GM19023 (cell line): ENCODE data around the gene ACSF3.
"Not testable (repeated sequence)": the region's sequence is repeated elsewhere in the genome, so short reads cannot be mapped to it uniquely, and the experiment has no call there.

ENCODE experiments used
- ATAC-seq: cut with Tn5 transposase; IDR thresholded peaks from one replicate; pipeline ENCODE4 v1.9.1; 2021; ENCODE audit warnings: mild to moderate bottlenecking, moderate library complexity; ENCODE audit not compliant: unreplicated experiment

Gene ACSF3

GRCh38 chr16:89072548-89073130 lies 21.0 kb upstream of the ACSF3 start:
- ATAC-seq, result no peak

DNA sequence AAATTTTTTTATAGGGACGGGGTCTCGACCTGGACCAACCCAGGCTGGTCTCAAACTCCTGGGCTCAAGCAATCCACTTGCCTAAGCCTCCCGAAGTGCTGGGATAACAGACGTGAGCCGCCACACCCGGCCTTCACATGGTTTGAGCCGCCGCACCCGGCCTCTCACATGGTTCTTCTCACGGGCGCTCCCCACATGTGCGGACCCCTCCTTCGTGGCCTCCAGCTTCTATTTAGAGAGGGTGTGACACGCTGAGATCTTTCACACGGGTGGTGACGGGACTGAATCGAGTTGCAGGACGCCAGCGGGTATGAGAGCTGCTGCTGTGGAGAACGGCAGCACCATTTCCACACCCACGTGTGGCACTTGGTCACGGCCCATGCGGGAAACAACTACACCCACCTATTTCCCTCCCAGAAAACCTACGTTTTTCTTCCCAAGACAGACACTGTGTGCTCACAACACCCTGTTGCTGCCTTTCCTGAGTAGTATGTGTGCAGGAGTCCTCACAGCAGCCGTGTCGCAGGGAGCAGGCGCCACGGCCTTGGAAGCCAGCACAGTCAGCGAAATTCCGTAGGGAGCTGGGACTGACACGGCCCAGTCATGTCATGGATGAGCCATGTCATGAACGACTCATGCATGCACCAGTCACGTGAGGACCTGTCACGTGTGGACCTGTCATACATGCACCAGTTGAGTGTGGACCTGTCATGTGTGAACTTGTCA lies 20.1 kb upstream of the ACSF3 start:
- ATAC-seq, result no peak

DNA sequence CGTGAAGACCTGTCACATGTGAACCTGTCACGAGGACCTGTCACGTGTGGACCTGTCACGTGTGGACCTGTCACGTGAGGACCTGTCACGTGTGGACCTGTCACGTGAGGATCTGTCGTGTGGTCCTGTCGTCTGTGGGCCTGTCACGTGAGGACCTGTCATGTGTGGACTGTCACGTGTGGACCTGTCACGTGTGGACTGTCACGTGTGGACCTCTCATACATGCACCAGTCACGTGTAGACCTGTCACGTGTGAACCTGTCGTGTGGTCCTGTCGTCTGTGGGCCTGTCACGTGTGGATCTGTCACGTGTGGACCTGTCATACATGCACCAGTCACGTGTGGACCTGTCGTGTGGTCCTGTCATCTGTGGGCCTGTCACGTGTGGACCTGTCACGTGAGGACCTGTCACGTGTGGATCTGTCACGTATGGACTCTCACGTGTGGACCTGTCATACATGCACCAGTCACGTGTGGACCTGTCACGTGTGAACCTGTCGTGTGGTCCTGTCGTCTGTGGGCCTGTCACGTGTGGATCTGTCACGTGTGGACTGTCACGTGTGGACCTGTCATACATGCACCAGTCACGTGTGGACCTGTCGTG lies 19.5 kb upstream of the ACSF3 start:
- not testable (repeated sequence) for ATAC-seq

DNA sequence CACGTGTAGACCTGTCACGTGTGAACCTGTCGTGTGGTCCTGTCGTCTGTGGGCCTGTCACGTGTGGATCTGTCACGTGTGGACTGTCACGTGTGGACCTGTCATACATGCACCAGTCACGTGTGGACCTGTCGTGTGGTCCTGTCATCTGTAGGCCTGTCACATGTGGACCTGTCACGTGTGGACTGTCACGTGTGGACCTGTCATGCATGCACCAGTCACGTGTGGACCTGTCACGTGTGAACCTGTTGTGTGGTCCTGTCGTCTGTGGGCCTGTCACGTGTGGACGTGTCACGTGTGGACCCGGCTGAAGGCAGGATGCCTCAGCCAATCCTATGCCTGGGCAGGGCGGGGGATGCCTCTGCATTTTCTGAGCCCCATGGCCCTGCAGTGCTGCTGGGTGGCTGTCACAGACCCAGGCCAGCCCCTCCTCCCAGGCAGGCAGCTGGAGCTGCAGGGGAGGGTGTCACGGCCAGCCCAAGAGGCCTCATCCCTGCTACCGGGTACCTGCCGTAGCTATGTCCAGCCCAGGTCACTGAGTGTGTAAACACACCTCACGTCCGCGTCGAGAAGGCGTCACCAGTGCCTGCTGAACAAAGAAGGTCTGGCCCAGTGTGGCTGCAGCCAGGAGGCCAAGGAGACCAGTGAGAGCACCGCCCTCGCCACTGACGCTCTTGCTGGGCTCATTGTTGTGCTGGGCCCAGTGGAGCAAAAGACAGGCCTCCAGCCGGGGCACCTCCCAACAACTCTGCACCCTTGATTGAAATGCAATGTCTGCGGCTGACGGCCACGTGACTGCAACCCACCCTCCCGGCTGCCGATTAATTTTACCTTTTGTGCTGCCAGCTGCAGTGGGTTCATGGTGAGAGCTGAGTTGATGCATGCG lies 18.6 kb upstream of the ACSF3 start:
- no peak for ATAC-seq

GRCh38 chr16:89076159-89076558 lies 17.5 kb upstream of the ACSF3 start:
- no peak for ATAC-seq

DNA sequence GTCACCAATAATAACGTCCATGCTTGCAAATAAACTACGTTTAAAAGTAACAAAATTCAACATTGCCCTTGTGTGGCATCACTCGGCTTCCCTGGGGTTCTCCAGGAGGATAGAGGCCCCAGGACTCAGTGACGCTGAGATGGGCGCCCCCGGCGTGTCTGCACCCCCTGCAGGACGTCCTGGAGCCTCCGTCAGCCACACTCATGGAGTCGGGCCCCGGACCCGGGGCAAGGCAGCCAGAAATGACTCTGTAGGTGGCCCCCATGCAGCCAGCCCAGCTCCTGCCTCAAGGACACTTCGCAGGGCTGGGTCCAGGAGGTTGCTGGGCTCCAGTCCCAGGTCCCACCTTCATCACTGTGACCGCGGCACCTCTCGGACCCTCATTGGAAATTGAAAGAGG lies 16.6 kb upstream of the ACSF3 start:
- ATAC-seq, result no peak

DNA sequence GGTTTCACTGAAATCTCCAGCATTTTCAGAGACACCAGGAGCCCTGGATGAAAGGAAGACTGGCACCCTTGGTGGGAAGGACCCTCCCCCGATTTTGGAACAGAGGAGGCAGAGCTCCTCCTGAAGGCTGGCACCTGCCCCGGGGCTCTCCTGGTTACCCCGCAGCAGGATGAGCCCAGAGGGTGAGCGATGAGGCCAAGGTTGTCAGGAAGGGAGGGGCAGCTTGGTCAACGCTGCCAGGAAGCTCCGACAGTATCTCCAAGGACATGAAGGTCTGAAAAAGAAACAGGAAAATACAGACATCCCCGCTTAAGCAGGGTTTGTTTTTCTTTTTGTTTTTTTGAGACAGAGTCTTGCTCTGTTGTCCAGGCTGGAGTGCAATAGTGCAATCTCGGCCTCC lies 15.5 kb upstream of the ACSF3 start:
- no peak for ATAC-seq

DNA sequence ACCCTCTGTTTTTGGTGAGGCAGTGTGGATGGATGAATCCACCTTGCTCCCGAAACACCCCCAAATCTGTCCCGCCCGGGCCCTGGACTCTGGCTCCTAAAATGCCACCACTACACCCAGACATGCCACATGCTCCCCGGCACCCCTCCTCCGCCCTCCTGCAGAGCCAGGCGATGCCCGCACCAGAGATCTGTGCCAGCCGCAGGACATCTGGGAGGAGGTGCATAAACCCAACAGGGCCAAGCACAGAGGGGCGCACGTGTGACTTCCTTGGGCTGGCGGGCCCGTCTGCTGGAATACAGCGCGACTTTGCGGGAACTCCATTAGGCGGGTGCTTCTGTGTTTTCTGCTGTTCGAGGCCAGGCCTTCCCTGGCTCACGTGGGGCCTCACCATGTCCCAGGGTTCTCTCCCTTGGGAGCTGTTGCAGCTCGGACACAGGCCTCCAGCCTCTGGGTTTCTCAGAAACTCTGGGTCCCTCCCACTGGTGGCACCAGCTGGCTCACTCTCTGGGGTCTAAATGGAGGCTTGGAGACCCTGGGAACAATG lies 14.1 kb upstream of the ACSF3 start:
- ATAC-seq, result no peak

DNA sequence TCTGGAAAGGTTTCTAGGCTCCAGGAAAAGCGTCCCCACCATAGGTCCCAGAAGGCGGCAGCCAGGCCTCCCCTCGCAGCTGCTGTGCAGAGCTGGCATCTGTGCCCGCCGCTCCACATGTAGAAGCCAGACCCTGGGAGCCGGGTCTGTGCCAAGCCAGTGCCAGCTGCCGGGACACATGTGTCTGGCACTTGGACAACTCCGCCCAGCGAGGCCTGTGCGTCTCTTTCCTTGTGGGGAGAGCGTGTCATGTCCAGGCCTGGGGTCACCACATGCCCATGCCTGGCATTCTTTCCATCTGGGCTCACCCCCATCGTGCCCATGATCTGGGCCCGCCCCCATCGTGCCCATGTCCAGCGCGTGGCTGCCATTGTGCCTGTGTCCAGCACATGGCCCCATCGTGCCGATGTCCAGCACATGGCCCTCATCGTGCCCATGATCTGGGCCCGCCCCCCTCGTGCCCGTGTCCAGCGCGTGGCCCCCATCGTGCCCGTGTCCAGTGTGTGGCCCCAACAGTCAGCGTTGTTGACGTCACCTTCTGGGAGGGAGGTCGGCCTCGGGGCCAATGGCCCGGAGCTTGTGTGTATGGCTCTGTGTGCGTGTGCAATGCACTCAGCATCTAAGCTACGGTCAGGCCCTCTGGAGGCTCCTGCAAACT lies 13.3 kb upstream of the ACSF3 start:
- ATAC-seq, result no peak

GRCh38 chr16:89081556-89081955 lies 12.1 kb upstream of the ACSF3 start:
- no peak for ATAC-seq

DNA sequence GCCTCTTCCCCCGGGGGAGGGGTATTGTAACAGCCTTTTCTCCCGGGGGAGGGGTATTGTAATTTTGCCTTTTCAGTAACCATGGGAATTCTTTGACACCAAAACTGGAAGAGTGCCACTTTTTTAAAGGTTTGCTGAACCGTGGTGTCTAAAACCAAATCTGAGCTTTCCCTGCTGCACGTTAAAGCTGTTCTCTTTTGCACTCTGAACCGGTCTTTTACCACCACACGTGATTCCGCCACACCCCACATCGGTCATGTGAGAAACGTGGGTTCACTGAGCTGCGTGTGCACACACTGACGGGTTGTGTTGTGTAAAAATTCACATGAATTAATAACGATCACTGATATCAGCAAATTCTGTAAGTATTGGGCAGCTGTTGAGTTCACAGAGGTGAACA lies 9.2 kb upstream of the ACSF3 start:
- ATAC-seq, result no peak

DNA sequence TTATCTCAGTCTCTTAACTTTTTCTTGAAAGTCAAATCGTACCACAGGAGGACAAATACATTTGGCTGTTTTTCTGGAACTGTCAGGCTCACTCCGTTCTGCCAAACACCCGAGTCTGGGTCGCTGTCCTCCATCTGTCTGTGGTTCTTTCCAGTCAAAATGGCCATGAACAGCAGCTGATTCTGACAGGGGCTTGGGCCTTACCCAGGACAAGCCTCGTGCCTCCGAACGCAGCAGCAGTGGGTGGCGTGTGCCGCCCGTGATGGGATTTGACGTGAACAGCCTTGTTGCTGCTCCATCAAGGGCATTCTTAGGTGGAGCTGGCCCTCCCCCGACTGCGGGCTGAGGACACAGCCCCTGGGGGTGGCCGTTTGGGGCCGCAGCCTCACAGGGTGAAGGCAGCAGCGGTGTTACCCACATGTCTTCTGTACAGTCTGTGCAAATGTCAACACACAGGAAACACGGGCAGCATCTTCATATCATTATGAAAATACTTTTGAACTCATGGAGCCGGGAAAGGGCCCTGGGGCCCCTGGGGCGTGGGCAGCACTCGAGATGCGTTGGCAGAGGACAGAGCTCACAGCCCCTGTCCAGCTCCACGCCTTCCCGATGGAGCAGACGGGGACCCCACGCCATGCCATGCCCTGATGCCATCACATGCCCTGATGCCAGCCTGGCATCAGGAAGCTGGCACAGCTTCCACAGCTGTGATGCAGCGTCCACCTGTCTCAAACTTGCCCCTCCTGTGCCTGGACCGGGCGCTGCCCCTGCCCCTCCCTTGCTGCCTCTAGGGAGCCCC lies 8.6 kb upstream of the ACSF3 start:
- ATAC-seq, result no peak

- no peak for ATAC-seq
Measured at GRCh38 chr16:89085755-89086154, 7.9 kb upstream of the ACSF3 start.

- ATAC-seq, result no peak
Measured at GRCh38 chr16:89087922-89088497, 5.6 kb upstream of the ACSF3 start.

DNA sequence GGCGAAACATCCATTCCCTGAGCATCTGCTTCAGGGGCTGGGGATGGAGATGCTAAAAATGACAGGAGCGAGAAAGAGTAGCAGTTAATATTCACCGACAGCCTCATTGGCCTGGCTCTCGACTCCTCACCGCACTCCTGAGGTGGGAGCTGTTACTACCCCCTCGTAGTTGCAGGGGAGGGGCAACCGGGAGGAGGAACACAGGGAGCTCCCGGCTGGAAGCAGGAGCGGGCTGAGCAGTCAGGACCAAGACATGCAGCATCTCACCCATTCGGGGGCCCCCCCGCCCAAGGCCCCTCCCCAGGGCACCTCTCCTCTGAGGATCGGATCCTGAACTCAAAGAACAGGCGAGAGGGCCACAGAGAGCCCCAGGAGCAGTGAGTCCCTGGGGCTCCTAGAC lies 4.5 kb upstream of the ACSF3 start:
- ATAC-seq, result no peak

GRCh38 chr16:89090182-89090630 lies 3.4 kb upstream of the ACSF3 start:
- ATAC-seq, result no peak

GRCh38 chr16:89090669-89091426 lies 2.8 kb upstream of the ACSF3 start:
- no peak for ATAC-seq

DNA sequence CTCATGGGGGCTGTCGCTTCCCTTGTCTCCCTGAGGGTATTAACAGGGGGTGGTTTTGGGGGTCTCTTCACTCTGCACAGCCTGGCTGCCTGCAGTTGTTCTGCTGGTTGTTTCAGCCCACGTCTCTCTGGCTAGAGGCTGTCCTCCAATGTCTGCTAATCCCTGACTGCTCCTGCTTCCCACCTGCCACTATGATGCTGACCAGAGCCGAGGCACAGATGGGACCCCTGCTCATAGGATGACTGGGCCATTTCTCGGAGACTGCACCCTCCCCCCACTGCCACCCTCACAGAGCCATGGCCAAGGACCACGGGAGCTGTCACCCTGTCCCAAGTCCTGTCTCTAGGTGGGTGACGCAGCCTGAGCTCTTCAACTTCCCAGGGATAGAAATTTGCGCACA lies 1.6 kb upstream of the ACSF3 start:
- no peak for ATAC-seq

- not testable (repeated sequence) for ATAC-seq
Measured at GRCh38 chr16:89093252-89093601, 425 bp upstream of the ACSF3 start.
